Esophagus squamous epithelium (tissue), 4 donors: Measurements from ENCODE around the gene WNT5A.

ENCODE experiments used
- POLR2A ChIP-seq, 4 donors: fragments of 450-650 bp; IDR thresholded peaks; one replicate each; pipeline ENCODE4 v1.6.1; 2017; ENCODE audit warnings: antibody characterized with exemption in 4 of 4, mild to moderate bottlenecking in 4 of 4, moderate library complexity in 3 of 4
- TF ChIP-seq, protein P1 (sequence below), 6 experiments: fragments of 450-650 bp in 4 of 6; fragments of 200-600 bp in 2 of 6; sonication (generic) in 2 of 6; IDR thresholded peaks; one replicate each; pipeline ENCODE4 v1.5.1; 2016 to 2019; ENCODE audit warnings: antibody characterized with exemption in 6 of 6, mild to moderate bottlenecking in 4 of 6, moderate library complexity in 4 of 6

DNA sequence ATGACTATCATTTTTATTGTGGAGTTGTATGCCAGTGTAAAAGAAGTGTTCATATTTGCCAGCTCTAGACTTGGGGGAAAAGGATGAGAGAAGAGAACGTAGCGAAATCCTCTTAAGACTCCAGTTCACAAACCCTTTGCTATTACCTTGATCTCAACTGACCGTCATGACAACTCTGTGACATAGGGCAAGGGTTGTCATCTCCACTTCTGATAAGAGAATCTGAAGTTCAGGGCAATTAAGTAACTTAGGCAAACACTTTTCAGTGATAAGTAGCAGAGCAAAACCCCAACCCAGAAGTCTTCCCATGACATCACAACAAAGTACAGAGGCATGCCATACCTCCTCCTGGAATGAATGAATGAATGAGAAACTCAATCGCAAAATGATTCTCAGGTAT is 40.3 kb upstream of the WNT5A start:
- TF ChIP-seq, protein P1, sequence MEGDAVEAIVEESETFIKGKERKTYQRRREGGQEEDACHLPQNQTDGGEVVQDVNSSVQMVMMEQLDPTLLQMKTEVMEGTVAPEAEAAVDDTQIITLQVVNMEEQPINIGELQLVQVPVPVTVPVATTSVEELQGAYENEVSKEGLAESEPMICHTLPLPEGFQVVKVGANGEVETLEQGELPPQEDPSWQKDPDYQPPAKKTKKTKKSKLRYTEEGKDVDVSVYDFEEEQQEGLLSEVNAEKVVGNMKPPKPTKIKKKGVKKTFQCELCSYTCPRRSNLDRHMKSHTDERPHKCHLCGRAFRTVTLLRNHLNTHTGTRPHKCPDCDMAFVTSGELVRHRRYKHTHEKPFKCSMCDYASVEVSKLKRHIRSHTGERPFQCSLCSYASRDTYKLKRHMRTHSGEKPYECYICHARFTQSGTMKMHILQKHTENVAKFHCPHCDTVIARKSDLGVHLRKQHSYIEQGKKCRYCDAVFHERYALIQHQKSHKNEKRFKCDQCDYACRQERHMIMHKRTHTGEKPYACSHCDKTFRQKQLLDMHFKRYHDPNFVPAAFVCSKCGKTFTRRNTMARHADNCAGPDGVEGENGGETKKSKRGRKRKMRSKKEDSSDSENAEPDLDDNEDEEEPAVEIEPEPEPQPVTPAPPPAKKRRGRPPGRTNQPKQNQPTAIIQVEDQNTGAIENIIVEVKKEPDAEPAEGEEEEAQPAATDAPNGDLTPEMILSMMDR (IDR thresholded peaks at IDR 0.05), result no peak
- TF ChIP-seq POLR2A (IDR thresholded peaks at IDR 0.05), result no peak
